ENCODE measurements around the gene PTPRM. TPM values are rescaled to one million over a fixed set of nuclear protein-coding genes. Genes with fewer than 3 reads are reported as not detected.

The PTPRM gene
- total and polyA plus RNA-seq, 4 donors = 9.2 to 23.0 (median 12.7) TPM

DNA sequence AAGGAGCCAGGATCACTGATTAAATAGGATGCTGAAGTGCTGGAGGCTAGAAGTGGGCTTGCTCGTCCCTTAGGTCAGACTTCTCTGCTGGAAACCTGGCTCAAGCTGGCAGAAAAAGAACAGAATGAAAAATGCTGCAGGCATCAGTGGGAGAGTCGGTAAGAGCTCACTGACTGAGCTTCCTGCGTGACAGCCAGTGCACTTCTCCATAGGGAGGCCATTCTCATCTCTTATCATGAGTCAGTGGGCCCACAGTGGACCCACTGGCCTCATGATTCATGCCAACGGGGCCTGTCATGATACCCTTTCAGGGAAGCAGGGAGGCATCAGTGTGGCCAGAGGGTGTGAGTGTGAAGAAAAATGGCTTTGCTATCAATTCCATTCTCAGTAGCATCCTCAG is 498.2 kb downstream of the PTPRM start:
- H3K36me3 ChIP-seq (ENCODE audit: control insufficient read depth in 4 of 4, insufficient read depth in 3 of 4, low read depth in 1 of 4, low read length in 3 of 4) = no peaks in the 10 kb centered on the region
- no peak for TF ChIP-seq RAD21 (IDR thresholded peaks at IDR 0.05)
- TF ChIP-seq, protein P1, sequence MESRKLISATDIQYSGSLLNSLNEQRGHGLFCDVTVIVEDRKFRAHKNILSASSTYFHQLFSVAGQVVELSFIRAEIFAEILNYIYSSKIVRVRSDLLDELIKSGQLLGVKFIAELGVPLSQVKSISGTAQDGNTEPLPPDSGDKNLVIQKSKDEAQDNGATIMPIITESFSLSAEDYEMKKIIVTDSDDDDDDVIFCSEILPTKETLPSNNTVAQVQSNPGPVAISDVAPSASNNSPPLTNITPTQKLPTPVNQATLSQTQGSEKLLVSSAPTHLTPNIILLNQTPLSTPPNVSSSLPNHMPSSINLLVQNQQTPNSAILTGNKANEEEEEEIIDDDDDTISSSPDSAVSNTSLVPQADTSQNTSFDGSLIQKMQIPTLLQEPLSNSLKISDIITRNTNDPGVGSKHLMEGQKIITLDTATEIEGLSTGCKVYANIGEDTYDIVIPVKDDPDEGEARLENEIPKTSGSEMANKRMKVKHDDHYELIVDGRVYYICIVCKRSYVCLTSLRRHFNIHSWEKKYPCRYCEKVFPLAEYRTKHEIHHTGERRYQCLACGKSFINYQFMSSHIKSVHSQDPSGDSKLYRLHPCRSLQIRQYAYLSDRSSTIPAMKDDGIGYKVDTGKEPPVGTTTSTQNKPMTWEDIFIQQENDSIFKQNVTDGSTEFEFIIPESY (IDR thresholded peaks at IDR 0.05) = no peak
- TF ChIP-seq GABPA (IDR thresholded peaks at IDR 0.05 in 1 of 2, conservative IDR thresholded peaks at IDR 0.05 in 1 of 2) = no peak
- TF ChIP-seq, protein P2, sequence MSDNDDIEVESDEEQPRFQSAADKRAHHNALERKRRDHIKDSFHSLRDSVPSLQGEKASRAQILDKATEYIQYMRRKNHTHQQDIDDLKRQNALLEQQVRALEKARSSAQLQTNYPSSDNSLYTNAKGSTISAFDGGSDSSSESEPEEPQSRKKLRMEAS (IDR thresholded peaks at IDR 0.05) = no peak
- no peak for TF ChIP-seq JUND (IDR thresholded peaks at IDR 0.05)
- no peak for TF ChIP-seq HNF4A (conservative IDR thresholded peaks at IDR 0.05)
- DNase-seq (ENCODE audit: low spot score) = no peak
- no peaks in the 10 kb centered on the region for H3K27me3 ChIP-seq (ENCODE audit: control insufficient read depth in 4 of 4, insufficient read depth in 4 of 4, low read length in 3 of 4)
- H3K9ac ChIP-seq (ENCODE audit: low read depth in 1 of 2, low read length in 2 of 2) = no peak overlapping the region
- H3K27ac ChIP-seq (ENCODE audit: low read depth in 1 of 2, low read length in 2 of 2) = no peak overlapping the region
- H3K4me3 ChIP-seq (ENCODE audit: low read depth in 1 of 3, low read length in 3 of 3) = no peak overlapping the region
- no peaks in the 10 kb centered on the region for H3K9me3 ChIP-seq (ENCODE audit: control insufficient read depth in 4 of 4, low read length in 3 of 4)
- no peaks in the 10 kb centered on the region for H3K4me1 ChIP-seq (ENCODE audit: control insufficient read depth in 4 of 4, insufficient read depth in 4 of 4, low read length in 3 of 4)
- 92% methylated on average over 4 of the region's 4 CpGs for WGBS

DNA sequence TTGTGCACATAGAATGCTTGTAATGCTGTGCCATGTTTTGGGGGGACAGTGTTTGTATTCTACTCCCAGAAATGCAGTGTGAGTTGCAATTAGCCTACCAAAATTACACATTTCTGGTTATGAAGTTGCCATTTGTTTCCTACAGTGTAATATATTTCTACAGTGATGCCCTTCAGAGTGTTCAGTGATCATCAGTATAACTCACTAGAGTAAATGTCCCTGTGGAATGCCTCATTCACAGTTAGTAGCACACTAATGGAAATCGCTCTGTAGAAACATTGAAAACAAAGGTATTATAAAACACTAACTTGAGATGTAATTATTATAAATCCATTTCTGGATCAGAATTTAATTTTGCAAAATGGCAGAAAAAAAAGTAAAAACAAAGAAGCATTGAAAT is 498.7 kb downstream of the PTPRM start:
- Histone ChIP-seq H3K27me3 (ENCODE audit: control insufficient read depth in 4 of 4, insufficient read depth in 4 of 4, low read length in 3 of 4) (no peaks in the 10 kb centered on the region), H3K4me1 (ENCODE audit: control insufficient read depth in 4 of 4, insufficient read depth in 4 of 4, low read length in 3 of 4) (no peaks in the 10 kb centered on the region), H3K36me3 (ENCODE audit: control insufficient read depth in 4 of 4, insufficient read depth in 3 of 4, low read depth in 1 of 4, low read length in 3 of 4) (no peaks in the 10 kb centered on the region)

DNA sequence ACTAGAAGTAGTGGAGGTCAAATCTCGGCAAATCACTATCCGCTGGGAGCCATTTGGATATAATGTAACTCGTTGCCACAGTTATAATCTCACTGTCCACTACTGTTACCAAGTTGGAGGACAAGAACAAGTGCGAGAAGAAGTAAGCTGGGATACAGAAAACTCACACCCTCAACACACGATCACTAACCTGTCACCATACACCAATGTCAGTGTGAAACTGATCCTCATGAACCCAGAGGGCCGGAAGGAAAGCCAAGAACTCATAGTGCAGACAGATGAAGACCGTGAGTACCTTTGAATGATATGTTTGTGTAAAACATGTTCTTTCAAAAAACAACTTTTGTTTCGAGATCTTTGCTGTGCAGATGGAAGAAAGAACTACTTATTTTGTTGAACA is 502.6 kb downstream of the PTPRM start:
- H3K4me3 ChIP-seq (ENCODE audit: low read depth in 1 of 3, low read length in 3 of 3) = no peak overlapping the region
- WGBS = 95% methylated on average over 8 of the region's 8 CpGs
- no peaks in the 10 kb centered on the region for H3K36me3 ChIP-seq (ENCODE audit: control insufficient read depth in 4 of 4, insufficient read depth in 3 of 4, low read depth in 1 of 4, low read length in 3 of 4)
- no peak for DNase-seq (ENCODE audit: low spot score)
- H3K9me3 ChIP-seq (ENCODE audit: control insufficient read depth in 4 of 4, low read length in 3 of 4) = no peaks in the 10 kb centered on the region
- no peak overlapping the region for H3K9ac ChIP-seq (ENCODE audit: low read depth in 1 of 2, low read length in 2 of 2)
- no peak overlapping the region for H3K27ac ChIP-seq (ENCODE audit: low read depth in 1 of 2, low read length in 2 of 2)
- no peaks in the 10 kb centered on the region for H3K27me3 ChIP-seq (ENCODE audit: control insufficient read depth in 4 of 4, insufficient read depth in 4 of 4, low read length in 3 of 4)
- no peaks in the 10 kb centered on the region for H3K4me1 ChIP-seq (ENCODE audit: control insufficient read depth in 4 of 4, insufficient read depth in 4 of 4, low read length in 3 of 4)
- TF ChIP-seq NR2F2 (IDR thresholded peaks at IDR 0.05) (no peak), FOXA1 (IDR thresholded peaks at IDR 0.05) (no peak)

More for the DNA sequence above, 498.7 kb downstream of the PTPRM start:
- TF ChIP-seq, protein P1 (IDR thresholded peaks at IDR 0.05) = no peak
- Histone ChIP-seq H3K27ac (ENCODE audit: low read depth in 1 of 2, low read length in 2 of 2) (no peak overlapping the region), H3K9ac (ENCODE audit: low read depth in 1 of 2, low read length in 2 of 2) (no peak overlapping the region), H3K9me3 (ENCODE audit: control insufficient read depth in 4 of 4, low read length in 3 of 4) (no peaks in the 10 kb centered on the region), H3K4me3 (ENCODE audit: low read depth in 1 of 3, low read length in 3 of 3) (no peak overlapping the region)
- WGBS = 97% methylated on average over 1 of the region's 1 CpG
- DNase-seq (ENCODE audit: low spot score) = no peak

DNA sequence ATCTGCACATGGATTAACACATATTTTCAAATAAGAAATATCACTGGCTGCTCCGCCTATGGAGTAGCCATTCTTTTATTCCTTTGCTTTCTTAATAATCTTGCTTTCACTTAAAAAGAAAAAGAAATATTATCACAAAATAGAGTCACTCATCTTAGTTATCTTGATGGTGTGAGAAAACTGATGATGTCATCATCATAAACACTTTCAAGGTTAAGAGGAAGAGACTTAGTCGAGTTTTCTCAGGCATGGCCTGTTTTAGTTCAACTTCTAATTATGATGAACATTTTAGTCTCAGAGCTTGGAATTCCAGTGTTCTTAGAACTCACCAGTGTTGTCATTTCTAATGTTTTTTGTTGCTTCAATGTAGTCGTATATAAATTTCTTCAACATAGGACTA is 506.1 kb downstream of the PTPRM start:
- no peaks in the 10 kb centered on the region for H3K36me3 ChIP-seq (ENCODE audit: control insufficient read depth in 4 of 4, insufficient read depth in 3 of 4, low read depth in 1 of 4, low read length in 3 of 4)
- H3K9ac ChIP-seq (ENCODE audit: low read depth in 1 of 2, low read length in 2 of 2) = no peak overlapping the region
- 93% methylated on average over 3 of the region's 3 CpGs for WGBS
- H3K4me3 ChIP-seq (ENCODE audit: low read depth in 1 of 3, low read length in 3 of 3) = no peak overlapping the region
- DNase-seq (ENCODE audit: low spot score) = no peak
- H3K4me1 ChIP-seq (ENCODE audit: control insufficient read depth in 4 of 4, insufficient read depth in 4 of 4, low read length in 3 of 4) = no peaks in the 10 kb centered on the region
- no peaks in the 10 kb centered on the region for H3K27me3 ChIP-seq (ENCODE audit: control insufficient read depth in 4 of 4, insufficient read depth in 4 of 4, low read length in 3 of 4)
- no peak overlapping the region for H3K27ac ChIP-seq (ENCODE audit: low read depth in 1 of 2, low read length in 2 of 2)
- H3K9me3 ChIP-seq (ENCODE audit: control insufficient read depth in 4 of 4, low read length in 3 of 4) = no peaks in the 10 kb centered on the region
- TF ChIP-seq, protein P3, sequence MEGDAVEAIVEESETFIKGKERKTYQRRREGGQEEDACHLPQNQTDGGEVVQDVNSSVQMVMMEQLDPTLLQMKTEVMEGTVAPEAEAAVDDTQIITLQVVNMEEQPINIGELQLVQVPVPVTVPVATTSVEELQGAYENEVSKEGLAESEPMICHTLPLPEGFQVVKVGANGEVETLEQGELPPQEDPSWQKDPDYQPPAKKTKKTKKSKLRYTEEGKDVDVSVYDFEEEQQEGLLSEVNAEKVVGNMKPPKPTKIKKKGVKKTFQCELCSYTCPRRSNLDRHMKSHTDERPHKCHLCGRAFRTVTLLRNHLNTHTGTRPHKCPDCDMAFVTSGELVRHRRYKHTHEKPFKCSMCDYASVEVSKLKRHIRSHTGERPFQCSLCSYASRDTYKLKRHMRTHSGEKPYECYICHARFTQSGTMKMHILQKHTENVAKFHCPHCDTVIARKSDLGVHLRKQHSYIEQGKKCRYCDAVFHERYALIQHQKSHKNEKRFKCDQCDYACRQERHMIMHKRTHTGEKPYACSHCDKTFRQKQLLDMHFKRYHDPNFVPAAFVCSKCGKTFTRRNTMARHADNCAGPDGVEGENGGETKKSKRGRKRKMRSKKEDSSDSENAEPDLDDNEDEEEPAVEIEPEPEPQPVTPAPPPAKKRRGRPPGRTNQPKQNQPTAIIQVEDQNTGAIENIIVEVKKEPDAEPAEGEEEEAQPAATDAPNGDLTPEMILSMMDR (IDR thresholded peaks at IDR 0.05; ENCODE audit: low read depth, low read length, missing input control) = no peak
- TF ChIP-seq YY1 (IDR thresholded peaks at IDR 0.05) (no peak), TAF1 (conservative IDR thresholded peaks at IDR 0.05) (no peak), FOXA1 (IDR thresholded peaks at IDR 0.05) (no peak), EGR1 (IDR thresholded peaks at IDR 0.05; ENCODE audit: low read depth in 2 of 2) (no peak), FOXA2 (IDR thresholded peaks at IDR 0.05) (no peak), GABPA (IDR thresholded peaks at IDR 0.05 in 1 of 2, conservative IDR thresholded peaks at IDR 0.05 in 1 of 2) (no peak), NR2F2 (IDR thresholded peaks at IDR 0.05) (no peak), SP1 (IDR thresholded peaks at IDR 0.05) (no peak), HNF4G (IDR thresholded peaks at IDR 0.05) (no peak), JUND (IDR thresholded peaks at IDR 0.05) (no peak), RAD21 (IDR thresholded peaks at IDR 0.05) (no peak), RXRA (IDR thresholded peaks at IDR 0.05) (no peak), HNF4A (conservative IDR thresholded peaks at IDR 0.05) (no peak)
- TF ChIP-seq, protein P4, sequence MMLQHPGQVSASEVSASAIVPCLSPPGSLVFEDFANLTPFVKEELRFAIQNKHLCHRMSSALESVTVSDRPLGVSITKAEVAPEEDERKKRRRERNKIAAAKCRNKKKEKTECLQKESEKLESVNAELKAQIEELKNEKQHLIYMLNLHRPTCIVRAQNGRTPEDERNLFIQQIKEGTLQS (IDR thresholded peaks at IDR 0.05) = no peak
- TF ChIP-seq, protein P2 (IDR thresholded peaks at IDR 0.05) = no peak
